Measurements from ENCODE around the gene TOP3A. TPM values are rescaled to one million over a fixed set of nuclear protein-coding genes. Genes with fewer than 3 reads are reported as not detected.
A peak's percentile ranks its signal among the peaks of the same experiment; 100 is the strongest.

TOP3A gene
- total and polyA plus RNA-seq, 12 donors, result 17.8 to 59.6 (median 30.0) TPM

GRCh38 chr17:18238299-18238698, 76.5 kb downstream of the TOP3A start:
- WGBS, 4 donors, result 78 to 96% (median 94%) methylated on average over 7 to 18 of the region's 18 CpGs

GRCh38 chr17:18237461-18237860, 77.3 kb downstream of the TOP3A start:
- H3K9me3 ChIP-seq (replicated peaks in 1 of 3), result no peaks in the 10 kb centered on the region
- 89 to 94% (median 94%) methylated on average over 10 to 20 of the region's 20 CpGs; no CpG with 5 or more reads in 1 of the 4 donors for WGBS, 4 donors
- H3K27me3 ChIP-seq, result no peaks in the 10 kb centered on the region
- peaks cover 16 to 17% of the 10 kb centered on the region in 2 donors for H3K4me1 ChIP-seq (replicated peaks in 1 of 2)
- intact Hi-C loops (cut with DNase I), result no loop called here
- H3K27ac ChIP-seq, result no peak overlapping the region
- H3K36me3 ChIP-seq (replicated peaks in 1 of 2), result peaks cover 0 to 38% of the 10 kb centered on the region in 2 donors
- no peak overlapping the region for H3K4me3 ChIP-seq
- DNase-seq, result no peak
- TF ChIP-seq CTCF (IDR thresholded peaks at IDR 0.05), result no peak
- no peak for TF ChIP-seq POLR2A (IDR thresholded peaks at IDR 0.05)

More at GRCh38 chr17:18238299-18238698, 76.5 kb downstream of the TOP3A start:
- peaks cover 16 to 17% of the 10 kb centered on the region in 2 donors for H3K4me1 ChIP-seq (replicated peaks in 1 of 2)
- no peak overlapping the region for H3K27ac ChIP-seq
- no peaks in the 10 kb centered on the region for H3K27me3 ChIP-seq
- no peak for TF ChIP-seq CTCF (IDR thresholded peaks at IDR 0.05)
- TF ChIP-seq POLR2A (IDR thresholded peaks at IDR 0.05), result no peak
- peaks cover 0 to 38% of the 10 kb centered on the region in 2 donors for H3K36me3 ChIP-seq (replicated peaks in 1 of 2)
- no peak for DNase-seq
- no peak overlapping the region for H3K4me3 ChIP-seq
- intact Hi-C loops (cut with DNase I), result no loop called here
- no peaks in the 10 kb centered on the region for H3K9me3 ChIP-seq (replicated peaks in 1 of 3)

- Histone ChIP-seq H3K4me1 (replicated peaks in 1 of 2) (peaks cover 16 to 17% of the 10 kb centered on the region in 2 donors), H3K27ac (peak overlapping the region; percentile 64 to 95 (median 89)), H3K4me3 (no peak overlapping the region), H3K9me3 (replicated peaks in 1 of 3) (no peaks in the 10 kb centered on the region), H3K36me3 (replicated peaks in 1 of 2) (peaks cover 0 to 32% of the 10 kb centered on the region in 2 donors), H3K27me3 (no peaks in the 10 kb centered on the region)
- TF ChIP-seq CTCF (IDR thresholded peaks at IDR 0.05) (no peak), POLR2A (IDR thresholded peaks at IDR 0.05) (no peak)
- 65 to 86% (median 80%) methylated on average over 7 to 18 of the region's 18 CpGs for WGBS, 4 donors
- DNase-seq, result no peak
- intact Hi-C loops (cut with DNase I), result no loop called here
These were observed 78.3 kb downstream of the TOP3A start for GRCh38 chr17:18236494-18236893.

DNA sequence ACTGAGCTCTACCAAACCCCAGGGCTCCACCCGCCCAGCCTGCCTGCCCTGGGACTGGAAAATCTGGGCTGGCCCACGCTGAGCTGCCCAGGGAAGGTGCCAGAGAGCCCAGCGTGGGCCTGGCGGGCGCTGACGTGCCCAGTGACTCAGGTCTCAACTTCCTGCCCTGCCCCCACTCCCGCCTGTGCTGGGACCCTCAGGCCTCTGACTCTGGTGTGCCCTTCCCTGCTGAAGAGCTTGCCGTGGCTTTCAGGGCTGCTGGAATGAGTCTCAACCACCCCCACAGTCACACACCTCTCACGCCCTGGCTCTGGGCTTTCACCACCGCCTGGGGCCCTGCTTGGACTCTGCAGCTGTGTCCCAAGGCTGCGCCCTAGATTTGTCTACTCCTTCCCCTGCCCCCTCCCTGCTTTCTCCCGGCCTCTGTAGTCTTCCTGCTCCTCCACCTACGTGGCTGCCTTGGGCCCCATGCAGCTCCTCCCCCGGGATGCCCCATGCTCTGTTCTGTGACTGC, 79.0 kb downstream of the TOP3A start:
- WGBS, 4 donors, result 37 to 44% (median 40%) methylated on average over 7 to 14 of the region's 14 CpGs
- TF ChIP-seq POLR2A (IDR thresholded peaks at IDR 0.05) (peak; percentile 7 to 71), CTCF (IDR thresholded peaks at IDR 0.05) (no peak)
- Histone ChIP-seq H3K9me3 (replicated peaks in 1 of 3) (no peaks in the 10 kb centered on the region), H3K27ac (peak overlapping the region; percentile 64 to 95 (median 89)), H3K36me3 (replicated peaks in 1 of 2) (peaks cover 0 to 32% of the 10 kb centered on the region in 2 donors), H3K4me1 (replicated peaks in 1 of 2) (peaks cover 16 to 17% of the 10 kb centered on the region in 2 donors), H3K27me3 (no peaks in the 10 kb centered on the region), H3K4me3 (no peak overlapping the region)
- intact Hi-C loops (cut with DNase I), result no loop called here
- DNase-seq, result peak; percentile 89 to 93 (median 91)
